ENCODE results near the gene CREB3L2.

DNA sequence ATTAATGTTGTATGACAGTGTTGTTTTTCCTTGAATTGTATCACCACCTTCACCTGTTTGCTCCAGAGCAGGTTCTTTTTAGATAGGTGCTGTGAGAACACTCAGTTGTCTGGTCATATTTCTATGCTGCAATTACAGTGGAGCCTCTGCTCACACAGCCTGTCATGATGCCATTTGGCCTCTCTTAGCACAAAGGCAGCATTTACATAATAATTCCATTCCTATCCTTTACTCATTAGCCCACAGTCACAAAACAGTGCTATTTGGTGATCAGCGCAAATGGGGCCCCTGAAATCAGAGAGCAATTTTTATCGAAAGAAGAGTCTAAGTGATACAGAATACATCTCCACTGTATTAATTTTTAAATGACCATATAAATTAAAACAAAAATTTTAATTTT lies 141.3 kb downstream of the CREB3L2 start:
- TF ChIP-seq POLR2A (IDR thresholded peaks at IDR 0.05), result no peak
- TF ChIP-seq, protein P1, sequence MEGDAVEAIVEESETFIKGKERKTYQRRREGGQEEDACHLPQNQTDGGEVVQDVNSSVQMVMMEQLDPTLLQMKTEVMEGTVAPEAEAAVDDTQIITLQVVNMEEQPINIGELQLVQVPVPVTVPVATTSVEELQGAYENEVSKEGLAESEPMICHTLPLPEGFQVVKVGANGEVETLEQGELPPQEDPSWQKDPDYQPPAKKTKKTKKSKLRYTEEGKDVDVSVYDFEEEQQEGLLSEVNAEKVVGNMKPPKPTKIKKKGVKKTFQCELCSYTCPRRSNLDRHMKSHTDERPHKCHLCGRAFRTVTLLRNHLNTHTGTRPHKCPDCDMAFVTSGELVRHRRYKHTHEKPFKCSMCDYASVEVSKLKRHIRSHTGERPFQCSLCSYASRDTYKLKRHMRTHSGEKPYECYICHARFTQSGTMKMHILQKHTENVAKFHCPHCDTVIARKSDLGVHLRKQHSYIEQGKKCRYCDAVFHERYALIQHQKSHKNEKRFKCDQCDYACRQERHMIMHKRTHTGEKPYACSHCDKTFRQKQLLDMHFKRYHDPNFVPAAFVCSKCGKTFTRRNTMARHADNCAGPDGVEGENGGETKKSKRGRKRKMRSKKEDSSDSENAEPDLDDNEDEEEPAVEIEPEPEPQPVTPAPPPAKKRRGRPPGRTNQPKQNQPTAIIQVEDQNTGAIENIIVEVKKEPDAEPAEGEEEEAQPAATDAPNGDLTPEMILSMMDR (IDR thresholded peaks at IDR 0.05 in 4 of 5, conservative IDR thresholded peaks at IDR 0.05 in 1 of 5), result no peak
